ENCODE results near the gene RAB3GAP2. TPM values are rescaled to one million over a fixed set of nuclear protein-coding genes. Genes with fewer than 3 reads are reported as not detected.
"Not testable (repeated sequence)": the region's sequence is repeated elsewhere in the genome, so short reads cannot be mapped to it uniquely, and the experiment has no call there.

The RAB3GAP2 gene
- total RNA-seq, 4 donors from 2014 or later, result 37.0 to 53.1 (median 42.9) TPM

- no peak for DNase-seq
- intact Hi-C loops (cut with DNase I), result no loop called here
- TF ChIP-seq POLR2A (IDR thresholded peaks at IDR 0.05), result no peak
- TF ChIP-seq CTCF (IDR thresholded peaks at IDR 0.05), result no peak
- Histone ChIP-seq H3K4me3 (replicated peaks in 1 of 3) (no peak overlapping the region), H3K27me3 (no peaks in the 10 kb centered on the region), H3K27ac (no peak overlapping the region), H3K36me3 (peaks cover 18 to 22% of the 10 kb centered on the region in 2 donors), H3K9me3 (no peaks in the 10 kb centered on the region), H3K4me1 (no peaks in the 10 kb centered on the region)
- 86 to 88% methylated on average over 2 of the region's 2 CpGs for WGBS, 2 donors
These were observed 107.7 kb downstream of the RAB3GAP2 start for GRCh38 chr1:220164517-220164916.

- Histone ChIP-seq H3K9me3 (no peaks in the 10 kb centered on the region), H3K4me3 (replicated peaks in 1 of 3) (no peak overlapping the region), H3K36me3 (peaks cover 16 to 20% of the 10 kb centered on the region in 2 donors), H3K27ac (no peak overlapping the region), H3K4me1 (no peaks in the 10 kb centered on the region), H3K27me3 (no peaks in the 10 kb centered on the region)
- WGBS, 2 donors, result 91 to 100% methylated on average over 1 of the region's 1 CpG
- intact Hi-C loops (cut with DNase I), result no loop called here
- TF ChIP-seq POLR2A (IDR thresholded peaks at IDR 0.05) (no peak), CTCF (IDR thresholded peaks at IDR 0.05) (no peak)
- no peak for DNase-seq
These were observed 108.1 kb downstream of the RAB3GAP2 start for GRCh38 chr1:220164116-220164515.

- intact Hi-C loops (cut with DNase I), result no loop called here
- no peaks in the 10 kb centered on the region for H3K9me3 ChIP-seq
- TF ChIP-seq CTCF (IDR thresholded peaks at IDR 0.05), result no peak
- TF ChIP-seq POLR2A (IDR thresholded peaks at IDR 0.05), result no peak
- 96 to 97% methylated on average over 1 of the region's 1 CpG for WGBS, 2 donors
- peaks cover 13% of the 10 kb centered on the region in 2 donors for H3K36me3 ChIP-seq
- DNase-seq, result no peak
- no peak overlapping the region for H3K27ac ChIP-seq
- H3K4me1 ChIP-seq, result no peaks in the 10 kb centered on the region
- H3K4me3 ChIP-seq (replicated peaks in 1 of 3), result no peak overlapping the region
- H3K27me3 ChIP-seq, result no peaks in the 10 kb centered on the region
These were observed 112.2 kb downstream of the RAB3GAP2 start for GRCh38 chr1:220160027-220160426.

GRCh38 chr1:220159041-220159440, 113.2 kb downstream of the RAB3GAP2 start:
- peaks cover 13 to 17% of the 10 kb centered on the region in 2 donors for H3K36me3 ChIP-seq
- H3K4me1 ChIP-seq, result no peaks in the 10 kb centered on the region
- no peaks in the 10 kb centered on the region for H3K9me3 ChIP-seq
- 95 to 99% methylated on average over 3 of the region's 3 CpGs for WGBS, 2 donors
- DNase-seq, result no peak
- H3K27me3 ChIP-seq, result no peaks in the 10 kb centered on the region
- intact Hi-C loops (cut with DNase I), result no loop called here
- TF ChIP-seq CTCF (IDR thresholded peaks at IDR 0.05), result no peak
- TF ChIP-seq POLR2A (IDR thresholded peaks at IDR 0.05), result no peak
- H3K27ac ChIP-seq, result no peak overlapping the region
- no peak overlapping the region for H3K4me3 ChIP-seq (replicated peaks in 1 of 3)

GRCh38 chr1:220158530-220158929, 113.7 kb downstream of the RAB3GAP2 start:
- H3K36me3 ChIP-seq, result peaks cover 13 to 20% of the 10 kb centered on the region in 2 donors
- DNase-seq, result not testable (repeated sequence)
- 99% methylated on average over 7 of the region's 7 CpGs for WGBS, 2 donors

GRCh38 chr1:220157738-220158137, 114.5 kb downstream of the RAB3GAP2 start:
- Histone ChIP-seq H3K4me3 (replicated peaks in 1 of 3) (no peak overlapping the region), H3K9me3 (no peaks in the 10 kb centered on the region), H3K36me3 (peaks cover 15 to 25% of the 10 kb centered on the region in 2 donors), H3K4me1 (no peaks in the 10 kb centered on the region), H3K27ac (no peak overlapping the region), H3K27me3 (no peaks in the 10 kb centered on the region)
- intact Hi-C loops (cut with DNase I), result no loop called here
- DNase-seq, result no peak
- 70 to 81% methylated on average over 2 of the region's 2 CpGs for WGBS, 2 donors
- TF ChIP-seq POLR2A (IDR thresholded peaks at IDR 0.05) (no peak), CTCF (IDR thresholded peaks at IDR 0.05) (no peak)

More at GRCh38 chr1:220158530-220158929, 113.7 kb downstream of the RAB3GAP2 start:
- intact Hi-C loops (cut with DNase I); H3K27ac ChIP-seq; H3K27me3 ChIP-seq; H3K4me1 ChIP-seq; H3K9me3 ChIP-seq; H3K4me3 ChIP-seq (replicated peaks in 1 of 3): not testable (repeated sequence)

Measured in thyroid gland (tissue), 4 donors.